NCI-H82 treated with DMSO at 0.1 percent for 48 hours (cell line): ENCODE results near the gene LECT2.

ENCODE experiments used
- DNase-seq: peaks from one replicate; lab custom pipeline; 2025; ENCODE audit not compliant: unreplicated experiment; lab: John Stamatoyannopoulos, UW

Gene LECT2

GRCh38 chr5:135979510-135979909 lies 24.7 kb upstream of the LECT2 start:
- DNase-seq = no peak

- no peak for DNase-seq
Measured at GRCh38 chr5:135978993-135979392, 24.2 kb upstream of the LECT2 start.

GRCh38 chr5:135978212-135978631 lies 23.4 kb upstream of the LECT2 start:
- no peak for DNase-seq

GRCh38 chr5:135977375-135977928 lies 22.7 kb upstream of the LECT2 start:
- peak; percentile 22 for DNase-seq

- DNase-seq = no peak
Measured at GRCh38 chr5:135976216-135976615, 21.4 kb upstream of the LECT2 start.

- no peak for DNase-seq
Measured at GRCh38 chr5:135975122-135975521, 20.3 kb upstream of the LECT2 start.

GRCh38 chr5:135974021-135974600 lies 19.3 kb upstream of the LECT2 start:
- no peak for DNase-seq

- DNase-seq = no peak
Measured at GRCh38 chr5:135973323-135974020, 18.7 kb upstream of the LECT2 start.

- DNase-seq = no peak
Measured at GRCh38 chr5:135971701-135972100, 16.9 kb upstream of the LECT2 start.

- no peak for DNase-seq
Measured at GRCh38 chr5:135966790-135967189, 12.0 kb upstream of the LECT2 start.

- DNase-seq = no peak
Measured at GRCh38 chr5:135966165-135966564, 11.4 kb upstream of the LECT2 start.

- no peak for DNase-seq
Measured at GRCh38 chr5:135965504-135965903, 10.7 kb upstream of the LECT2 start.

GRCh38 chr5:135964670-135965320 lies 10.0 kb upstream of the LECT2 start:
- DNase-seq = no peak

GRCh38 chr5:135955525-135955924 lies 742 bp upstream of the LECT2 start:
- no peak for DNase-seq

- DNase-seq = no peak
Measured at GRCh38 chr5:135953850-135954249, 933 bp downstream of the LECT2 start.

GRCh38 chr5:135952683-135953082 lies 2.1 kb downstream of the LECT2 start:
- no peak for DNase-seq

GRCh38 chr5:135951807-135952206 lies 3.0 kb downstream of the LECT2 start:
- DNase-seq = no peak

- DNase-seq = no peak
Measured at GRCh38 chr5:135951257-135951656, 3.5 kb downstream of the LECT2 start.

GRCh38 chr5:135950611-135951010 lies 4.2 kb downstream of the LECT2 start:
- DNase-seq = no peak

GRCh38 chr5:135944967-135945560 lies 9.7 kb downstream of the LECT2 start:
- peak; percentile 20 for DNase-seq

GRCh38 chr5:135944564-135944963 lies 10.2 kb downstream of the LECT2 start:
- DNase-seq = no peak
